NCI-H446 (cell line): Measurements from ENCODE around the gene DTNB.

Source experiments
- DNase-seq, 2 experiments: peaks; one replicate each; lab custom pipeline; 2025; lab: John Stamatoyannopoulos, UW

DTNB gene

GRCh38 chr2:25368660-25369059 lies 304.7 kb downstream of the DTNB start:
- no peak for DNase-seq

- DNase-seq, result no peak
Observed at GRCh38 chr2:25367296-25367695, 306.1 kb downstream of the DTNB start.

- DNase-seq, result no peak
Observed at GRCh38 chr2:25366629-25367028, 306.7 kb downstream of the DTNB start.

GRCh38 chr2:25365241-25365640 lies 308.1 kb downstream of the DTNB start:
- no peak for DNase-seq

GRCh38 chr2:25363733-25364132 lies 309.6 kb downstream of the DTNB start:
- no peak for DNase-seq

- DNase-seq, result no peak
Observed at GRCh38 chr2:25362434-25363145, 310.8 kb downstream of the DTNB start.

GRCh38 chr2:25362049-25362433 lies 311.3 kb downstream of the DTNB start:
- DNase-seq, result no peak

- no peak for DNase-seq
Observed at GRCh38 chr2:25361261-25362048, 311.9 kb downstream of the DTNB start.

GRCh38 chr2:25358836-25359235 lies 314.5 kb downstream of the DTNB start:
- DNase-seq, result no peak

- DNase-seq, result no peak
Observed at GRCh38 chr2:25358249-25358815, 315.0 kb downstream of the DTNB start.

GRCh38 chr2:25356088-25356487 lies 317.3 kb downstream of the DTNB start:
- no peak for DNase-seq

- no peak for DNase-seq
Observed at GRCh38 chr2:25355270-25355669, 318.1 kb downstream of the DTNB start.

GRCh38 chr2:25354116-25354515 lies 319.3 kb downstream of the DTNB start:
- DNase-seq, result no peak

- no peak for DNase-seq
Observed at GRCh38 chr2:25349397-25349796, 324.0 kb downstream of the DTNB start.

- DNase-seq, result no peak
Observed at GRCh38 chr2:25347846-25348245, 325.5 kb downstream of the DTNB start.

- DNase-seq, result no peak
Observed at GRCh38 chr2:25347205-25347815, 326.1 kb downstream of the DTNB start.

GRCh38 chr2:25343187-25343825 lies 330.1 kb downstream of the DTNB start:
- DNase-seq, result no peak

- DNase-seq, result peak; percentile 28 to 64
Observed at GRCh38 chr2:25342372-25343186, 330.8 kb downstream of the DTNB start.

- peak in 1 of 2 experiments; percentile 60 for DNase-seq
Observed at GRCh38 chr2:25341753-25342371, 331.5 kb downstream of the DTNB start, which contains the start of gene DNMT3A. TSS of gene DNMT3A (minus strand) at chr2:25341925. CDS start at chr2:25313984, 27,941 bp downstream.

- DNase-seq, result no peak
Observed at GRCh38 chr2:25341011-25341727, 332.2 kb downstream of the DTNB start.
